HG03342 (cell line): ENCODE results near the gene SEC63.
"Not testable (repeated sequence)": the region's sequence is repeated elsewhere in the genome, so short reads cannot be mapped to it uniquely, and the experiment has no call there.

Source experiments
- ATAC-seq: cut with Tn5 transposase; IDR thresholded peaks from one replicate; pipeline ENCODE4 v1.9.1; 2021; ENCODE audit warnings: mild to moderate bottlenecking, moderate library complexity; ENCODE audit not compliant: unreplicated experiment

Gene SEC63

DNA sequence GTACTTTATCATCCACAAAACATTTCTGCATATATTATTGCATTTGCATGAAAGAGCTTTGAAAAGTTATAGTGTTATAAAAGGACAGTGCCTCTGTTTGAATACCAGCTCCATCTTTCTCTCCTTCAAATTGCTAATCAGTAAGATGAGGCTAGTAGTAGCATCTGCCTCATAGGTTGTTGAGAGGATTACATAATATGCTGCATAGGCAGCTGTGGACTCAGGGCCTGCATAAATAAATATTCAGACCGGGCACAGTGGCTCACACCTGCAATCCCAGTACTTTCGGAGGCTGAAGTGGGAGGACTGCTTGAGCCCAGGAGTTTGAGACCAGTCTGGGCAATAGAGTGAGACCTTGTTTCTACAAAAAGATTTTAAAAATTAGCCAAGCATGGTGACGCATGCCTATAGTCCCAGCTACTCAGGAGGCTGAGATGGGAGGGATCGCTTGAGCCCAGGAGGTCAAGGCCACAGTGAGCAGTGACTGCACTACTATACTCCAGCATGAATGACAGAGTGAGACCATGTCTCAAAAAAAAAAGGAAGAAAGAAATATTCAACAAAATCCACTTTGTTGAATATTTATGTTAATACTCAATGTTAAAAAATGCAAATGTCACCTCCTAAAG is 18.3 kb upstream of the SEC63 start:
- ATAC-seq, result no peak

DNA sequence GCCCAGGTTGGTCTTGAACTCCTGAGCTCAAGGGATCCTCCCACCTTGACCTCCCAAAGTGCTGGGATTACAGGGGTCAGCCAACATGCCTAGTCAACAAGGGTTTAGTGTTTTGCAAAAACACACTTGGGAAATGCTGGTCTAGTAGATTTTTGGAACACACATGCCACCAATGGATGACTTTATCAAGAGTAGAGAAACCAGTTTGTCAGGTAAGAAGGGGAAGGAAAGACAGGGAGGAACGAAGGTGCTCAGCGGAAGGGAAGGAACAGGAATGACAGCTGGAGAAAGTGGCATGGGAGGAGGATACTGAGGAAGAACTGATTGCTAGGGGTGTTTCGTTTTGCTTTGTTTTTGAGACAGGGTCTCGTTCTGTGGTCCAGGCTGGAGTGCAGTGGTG is 15.6 kb upstream of the SEC63 start:
- no peak for ATAC-seq

DNA sequence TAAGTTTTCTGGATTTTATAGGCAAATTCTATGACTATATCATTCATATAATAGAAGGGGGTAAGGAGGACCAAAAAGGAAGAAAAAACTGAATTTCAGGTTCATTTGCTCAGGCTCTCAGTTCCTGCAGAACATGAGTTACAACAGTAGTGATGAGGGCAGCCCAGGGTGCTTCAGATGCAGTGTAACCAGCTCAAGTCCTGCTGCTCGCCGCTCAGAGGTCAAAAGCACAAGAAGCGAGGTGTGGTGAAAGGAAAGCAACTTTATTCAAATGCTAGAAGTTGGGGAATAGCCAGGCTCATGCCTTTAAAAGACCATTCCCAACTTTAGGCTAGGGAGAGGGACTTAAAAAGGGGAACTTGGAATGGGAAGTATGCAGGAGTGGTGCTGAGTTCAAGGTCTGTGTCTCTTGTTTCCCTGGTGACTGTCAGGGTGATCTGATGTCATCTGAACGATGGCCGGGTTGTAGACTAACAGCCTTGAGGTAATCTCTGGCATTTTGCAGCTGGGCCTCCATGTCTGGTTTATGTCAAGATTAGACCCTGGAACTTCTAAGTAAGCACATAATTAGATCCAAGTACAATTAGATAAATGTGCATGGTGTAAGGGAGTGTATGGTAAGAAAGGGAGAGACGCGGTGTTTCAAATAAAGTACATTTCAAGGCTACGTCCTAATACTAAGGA is 14.5 kb upstream of the SEC63 start:
- ATAC-seq, result no peak

DNA sequence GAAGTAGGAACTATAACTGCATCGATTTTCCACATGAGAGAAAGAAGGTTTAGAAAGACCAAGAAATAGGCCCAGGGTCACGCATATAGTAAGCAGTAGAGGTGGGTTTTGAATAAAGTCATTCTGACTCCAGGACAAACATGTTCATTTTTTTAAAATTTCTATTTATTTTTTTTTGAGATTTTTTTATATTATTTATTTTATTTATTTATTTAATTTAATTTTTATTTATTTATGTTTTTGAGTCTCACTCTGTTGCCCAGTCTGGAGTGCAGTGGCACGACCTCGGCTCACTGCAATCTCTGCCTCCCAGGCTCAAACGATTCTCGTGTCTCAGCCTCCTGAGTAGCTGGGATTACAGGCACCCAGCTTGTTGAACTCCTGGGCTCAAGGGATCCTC is 13.2 kb upstream of the SEC63 start:
- ATAC-seq, result no peak

DNA sequence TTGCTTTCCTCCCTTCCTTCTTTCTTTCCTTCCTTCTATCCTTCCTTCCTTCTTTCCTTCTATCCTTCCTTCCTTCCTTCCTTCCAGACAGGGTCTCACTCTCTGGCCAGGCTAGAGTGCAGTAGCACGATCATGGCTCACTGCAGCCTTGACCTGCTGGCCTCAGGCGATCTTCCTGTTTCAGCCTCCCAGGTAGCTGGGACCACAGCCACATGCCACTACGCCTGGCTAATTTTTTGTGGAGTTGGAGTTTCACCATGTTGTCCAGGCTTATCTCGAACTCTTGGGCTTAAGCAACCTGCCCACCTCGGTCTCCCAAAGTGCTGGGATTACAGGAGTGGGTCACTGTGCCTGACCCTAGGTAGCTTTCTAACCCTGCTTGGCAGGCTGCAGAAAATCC is 12.2 kb upstream of the SEC63 start:
- ATAC-seq, result no peak

DNA sequence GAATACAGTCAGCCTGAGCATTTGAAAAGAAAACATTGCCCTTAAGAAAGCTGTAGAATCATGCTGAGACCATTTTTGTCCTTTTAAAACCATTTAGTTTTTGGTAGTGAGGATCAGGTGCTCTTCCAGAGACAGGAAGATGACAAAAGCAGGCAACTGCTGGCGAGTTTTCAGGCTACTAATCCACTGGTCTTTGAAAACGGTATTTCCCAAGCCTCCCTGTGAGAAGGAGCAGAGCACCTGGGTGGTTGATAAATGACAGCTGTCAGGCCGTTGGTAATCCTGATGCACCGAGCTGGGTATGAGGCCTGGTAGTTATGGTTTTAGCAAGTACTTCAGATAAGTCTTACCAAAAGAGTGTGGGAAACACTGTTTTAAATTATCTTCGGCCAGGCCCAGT is 10.1 kb upstream of the SEC63 start:
- no peak for ATAC-seq

DNA sequence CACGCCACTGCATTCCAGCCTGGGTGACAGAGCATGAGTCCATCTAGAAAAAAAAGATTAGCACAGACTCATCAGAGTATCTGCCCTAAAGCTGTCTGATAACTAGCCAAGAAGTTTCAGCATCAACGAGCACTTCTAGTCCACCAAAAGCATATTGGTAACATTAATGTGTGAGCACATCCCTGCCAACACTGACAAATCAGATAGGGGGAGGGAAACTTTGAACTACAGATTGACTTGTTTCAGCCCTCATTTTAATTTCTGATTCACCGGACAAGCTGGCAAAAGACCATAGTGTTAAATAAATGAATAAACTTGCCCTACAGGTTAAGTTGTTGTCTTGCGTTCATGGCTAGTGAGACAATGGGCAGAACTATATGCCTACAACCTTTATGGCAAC is 7.7 kb upstream of the SEC63 start:
- no peak for ATAC-seq

DNA sequence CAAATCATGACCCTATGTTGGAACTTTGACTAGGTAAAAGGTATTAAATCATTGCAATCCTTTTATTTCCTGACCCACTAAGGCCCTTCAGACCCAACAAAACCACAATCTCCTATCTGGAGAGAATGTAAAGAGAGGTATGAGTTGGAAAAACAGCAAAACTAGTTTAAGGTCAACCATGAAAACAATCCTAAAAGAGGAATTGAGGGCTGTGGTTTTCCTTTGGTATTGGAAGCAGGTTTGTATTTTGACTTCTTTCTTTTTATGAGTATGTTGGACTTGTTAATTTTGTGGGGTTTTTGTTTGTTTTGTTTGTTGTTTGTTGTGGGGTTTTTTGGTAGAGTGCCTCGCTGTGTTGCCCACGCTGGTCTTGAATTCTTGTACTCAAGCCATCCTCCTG is 4.7 kb upstream of the SEC63 start:
- ATAC-seq, result no peak

DNA sequence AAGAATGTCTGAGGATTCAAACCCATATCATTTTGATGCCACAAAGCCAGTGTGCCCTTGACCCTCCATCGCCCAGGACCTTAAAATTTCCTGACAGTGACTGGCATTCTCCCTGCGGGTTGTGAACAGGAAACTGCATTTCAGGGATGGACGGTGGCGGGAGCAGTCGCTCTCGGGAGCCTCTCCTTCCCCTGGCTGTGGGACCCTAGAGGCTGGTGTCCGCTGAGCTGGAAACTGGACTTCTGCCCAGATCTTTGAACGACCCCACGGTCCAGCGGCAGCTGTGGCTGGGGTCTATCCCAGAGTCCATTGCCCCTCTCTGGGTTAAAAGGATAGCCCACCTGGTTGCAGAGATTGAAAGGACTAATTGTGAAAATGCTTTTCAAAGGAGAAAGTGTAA is 1.4 kb upstream of the SEC63 start:
- no peak for ATAC-seq

DNA sequence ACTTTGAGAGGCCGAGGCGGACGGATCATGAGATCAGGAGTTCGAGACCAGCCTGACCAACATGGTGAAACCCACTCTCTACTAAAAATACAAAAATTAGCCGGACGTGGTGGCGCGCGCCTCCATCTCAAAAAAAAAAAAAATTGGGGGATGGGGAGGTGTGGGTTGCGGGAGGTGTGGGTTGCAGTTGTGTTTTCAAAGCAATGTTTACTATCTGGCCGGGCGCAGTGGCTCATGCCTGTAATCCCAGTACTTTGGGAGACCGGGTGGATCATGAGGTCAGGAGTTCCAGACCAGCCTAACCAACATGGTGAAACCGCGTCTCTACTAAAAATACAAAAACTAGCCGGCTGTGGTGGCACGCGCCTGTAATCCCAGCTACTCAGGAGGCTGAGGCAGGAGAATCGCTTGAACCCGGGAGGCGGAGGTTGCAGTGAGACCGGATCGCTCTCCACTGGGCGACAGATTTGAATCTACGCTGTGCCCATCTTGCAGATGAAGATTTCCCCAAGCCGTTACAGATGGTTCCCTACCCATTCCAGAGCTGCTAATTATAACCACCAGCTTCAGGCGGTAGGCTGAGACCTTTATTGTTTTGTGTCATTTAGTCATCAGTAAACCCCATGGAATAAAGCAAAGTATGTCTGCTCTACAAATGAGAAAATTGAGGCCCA is 818 bp upstream of the SEC63 start:
- ATAC-seq, result not testable (repeated sequence)

DNA sequence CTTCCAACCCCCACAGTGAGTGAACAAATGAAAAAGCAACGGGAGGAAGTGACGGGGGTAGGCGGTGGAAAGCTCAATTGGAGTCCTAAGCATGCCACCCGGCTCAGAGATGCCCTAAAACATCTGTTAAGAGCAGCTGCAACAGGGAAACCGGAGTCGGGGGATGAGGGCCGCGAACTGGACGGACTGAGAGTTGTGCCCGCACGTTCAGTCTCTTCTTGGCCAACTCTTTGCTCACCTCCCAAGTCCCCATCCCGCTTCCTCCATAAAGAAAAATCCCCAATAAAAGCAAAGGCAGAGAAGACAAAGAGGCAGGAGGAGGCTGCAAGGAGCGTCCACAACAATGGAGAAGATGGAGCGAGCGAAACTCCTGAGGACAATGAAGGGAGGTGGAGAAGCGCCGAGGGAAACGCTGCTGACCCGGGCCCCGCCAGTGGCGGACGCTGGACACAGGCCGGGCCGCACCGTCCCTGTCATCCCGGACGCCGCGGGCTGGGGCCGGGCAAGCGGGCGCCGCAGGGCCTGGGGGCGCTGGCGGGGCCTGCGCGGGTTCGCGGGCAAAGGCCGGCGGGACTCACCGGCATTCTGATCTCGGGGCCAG is 600 bp downstream of the SEC63 start:
- ATAC-seq, result peak; percentile 27

DNA sequence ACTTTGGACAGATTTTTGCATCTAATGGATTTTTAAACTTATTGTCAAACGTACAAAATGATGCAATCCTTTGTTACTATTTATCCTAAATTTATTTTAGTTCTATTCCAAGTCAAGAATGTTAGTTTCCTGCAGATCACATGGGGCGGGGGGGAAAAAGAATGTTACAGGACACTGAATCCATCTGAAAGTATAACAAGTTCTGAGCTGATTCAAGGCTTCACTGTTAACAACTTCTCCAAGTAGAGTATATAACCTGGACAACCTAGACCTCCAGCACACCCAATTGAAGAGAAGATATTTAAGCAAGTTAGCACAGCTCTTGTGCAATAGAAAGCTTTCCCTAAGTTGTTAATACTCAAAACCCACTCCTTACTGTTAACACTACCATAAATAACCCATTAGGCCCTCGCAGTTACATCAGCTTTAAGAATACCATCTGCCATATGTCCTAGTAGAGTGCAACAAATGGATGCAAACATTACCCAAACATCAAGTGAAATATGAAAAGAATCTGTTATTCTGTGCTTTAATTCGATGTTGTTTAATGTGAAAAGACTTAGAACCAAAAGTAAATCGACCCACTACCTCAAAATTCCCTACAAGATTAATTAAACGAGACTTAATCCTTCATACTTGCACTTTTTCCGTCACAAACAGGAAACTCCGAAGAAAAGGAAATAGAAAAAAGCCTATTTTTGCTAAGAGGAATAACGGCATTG is 1.3 kb downstream of the SEC63 start:
- no peak for ATAC-seq

DNA sequence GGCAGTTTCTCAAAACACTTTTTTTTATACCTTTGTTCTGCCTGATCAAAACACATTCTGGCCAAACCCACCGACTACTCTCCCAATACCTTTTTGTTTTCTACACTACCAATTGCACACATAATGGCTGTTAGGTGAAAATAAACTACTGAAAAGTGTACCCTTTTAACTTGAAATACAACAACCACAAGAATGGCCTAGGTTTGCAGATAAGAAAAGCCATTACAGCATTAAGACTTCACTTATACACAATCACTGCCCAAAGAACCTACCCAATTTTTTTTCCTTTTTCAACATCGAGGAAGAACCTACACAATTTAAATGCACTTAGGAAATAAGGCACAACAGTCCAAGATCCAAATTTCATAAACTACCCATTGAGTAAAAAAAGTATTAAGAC is 1.8 kb downstream of the SEC63 start:
- no peak for ATAC-seq

DNA sequence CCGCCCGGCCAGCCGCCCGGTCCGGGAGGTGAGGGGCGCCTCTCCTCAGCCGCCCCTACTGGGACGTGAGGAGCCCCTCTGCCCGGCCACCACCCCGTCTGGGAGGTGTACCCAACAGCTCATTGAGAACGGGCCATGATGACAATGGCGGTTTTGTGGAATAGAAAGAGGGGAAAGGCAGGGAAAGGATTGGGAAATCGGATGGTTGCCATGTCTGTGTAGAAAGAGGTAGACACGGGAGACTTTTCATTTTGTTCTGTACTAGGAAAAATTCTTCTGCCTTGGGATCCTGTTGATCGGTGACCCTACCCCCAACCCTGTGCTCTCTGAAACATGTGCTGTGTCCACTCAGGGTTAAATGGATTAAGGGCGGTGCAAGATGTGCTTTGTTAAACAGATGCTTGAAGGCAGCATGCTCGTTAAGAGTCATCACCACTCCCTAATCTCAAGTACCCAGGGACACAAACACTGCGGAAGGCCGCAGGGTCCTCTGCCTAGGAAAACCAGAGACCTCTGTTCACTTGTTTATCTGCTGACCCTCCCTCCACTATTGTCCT is 4.1 kb downstream of the SEC63 start:
- ATAC-seq, result not testable (repeated sequence)

DNA sequence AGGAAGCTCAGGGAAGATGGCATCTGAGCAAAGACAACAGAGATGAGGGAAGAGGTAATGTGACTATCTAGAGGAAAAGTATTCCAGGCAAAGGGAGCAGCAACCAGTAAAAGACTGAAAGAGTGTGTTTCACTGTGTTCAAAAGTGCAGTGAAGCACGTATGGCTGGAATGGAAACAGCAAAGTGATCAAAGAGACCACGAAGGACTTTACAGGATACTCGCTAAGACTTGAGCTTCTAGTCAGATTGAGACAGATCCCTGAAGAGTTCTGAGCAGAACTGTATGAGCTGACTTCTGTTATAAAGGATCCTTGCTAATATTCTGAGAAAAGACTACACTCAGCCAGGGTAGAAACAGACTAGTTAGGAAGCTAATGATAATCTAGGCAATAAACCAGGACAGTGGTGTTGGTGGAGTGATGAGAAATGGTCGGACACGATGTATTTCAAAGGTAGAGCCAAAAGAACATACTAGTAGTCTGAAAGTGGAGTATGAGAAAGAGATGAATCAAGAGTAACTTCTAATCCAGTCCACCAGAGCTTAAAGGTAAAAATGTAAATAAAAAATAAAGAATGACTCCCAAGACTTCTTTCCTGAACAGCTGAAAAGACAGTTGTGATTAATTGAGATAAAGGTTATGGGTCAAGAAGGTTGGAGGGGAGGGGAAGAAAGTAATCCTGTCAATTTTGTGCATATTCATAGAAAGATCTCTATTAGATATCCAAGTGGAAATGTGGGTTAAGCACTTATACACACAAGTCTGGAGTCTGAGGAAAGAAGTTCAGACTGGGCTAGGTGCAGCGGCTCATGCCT is 14.2 kb downstream of the SEC63 start:
- no peak for ATAC-seq

DNA sequence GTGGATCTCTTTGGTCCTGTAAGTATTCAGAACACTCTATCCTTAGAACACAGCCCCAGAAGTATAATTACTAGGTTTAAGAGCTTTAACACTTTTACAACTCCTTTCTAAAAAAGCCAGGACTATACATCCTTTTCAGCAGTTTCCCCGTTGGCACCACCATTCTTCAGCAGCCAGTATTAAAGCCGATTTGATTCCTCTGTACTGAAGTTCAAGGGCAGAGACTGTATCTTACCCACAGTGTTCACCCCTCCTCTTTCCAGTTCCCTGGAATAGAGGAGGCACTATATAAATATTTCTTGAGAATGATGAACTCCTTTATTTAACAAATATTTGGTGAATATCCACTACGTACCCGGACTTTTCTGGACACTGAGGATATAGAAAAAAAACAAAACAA is 15.9 kb downstream of the SEC63 start:
- no peak for ATAC-seq

DNA sequence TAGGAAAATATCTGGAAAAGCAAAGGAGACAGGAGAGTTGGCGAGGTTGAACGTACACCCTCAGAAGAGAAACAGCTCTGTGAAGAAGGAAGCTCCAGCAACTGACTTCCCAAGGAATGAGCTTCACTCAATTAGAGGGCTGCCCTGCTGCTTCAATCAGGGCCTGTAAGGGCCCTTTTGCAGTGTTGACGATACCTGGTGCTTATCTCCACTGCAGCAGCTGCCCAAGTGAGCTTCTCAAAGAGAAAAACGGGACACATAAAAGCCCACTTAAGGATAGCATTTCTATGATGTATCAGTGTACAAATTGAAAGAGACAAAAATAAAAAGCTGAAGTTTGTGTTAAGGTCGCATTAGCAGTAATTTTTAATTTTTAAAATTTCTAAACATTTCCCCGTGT is 16.4 kb downstream of the SEC63 start:
- ATAC-seq, result no peak

DNA sequence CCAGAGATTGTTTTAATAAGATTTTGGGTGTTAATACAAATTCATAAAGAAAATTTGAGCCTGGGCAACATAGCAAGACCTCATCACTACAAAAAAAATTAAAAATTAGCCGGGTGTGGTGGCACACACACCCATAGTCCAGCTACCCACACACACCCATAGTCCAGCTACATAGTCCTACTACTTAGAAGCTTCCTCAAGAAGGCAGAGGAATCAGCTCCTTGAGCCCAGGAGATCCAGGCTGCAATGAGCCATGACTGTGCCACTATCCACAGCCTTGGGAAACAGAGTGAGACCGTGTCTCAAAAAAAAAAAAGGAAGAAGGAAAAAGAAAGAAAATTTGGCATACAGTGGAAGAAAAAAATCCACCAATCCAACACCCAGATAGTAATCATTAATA is 16.8 kb downstream of the SEC63 start:
- ATAC-seq, result no peak

DNA sequence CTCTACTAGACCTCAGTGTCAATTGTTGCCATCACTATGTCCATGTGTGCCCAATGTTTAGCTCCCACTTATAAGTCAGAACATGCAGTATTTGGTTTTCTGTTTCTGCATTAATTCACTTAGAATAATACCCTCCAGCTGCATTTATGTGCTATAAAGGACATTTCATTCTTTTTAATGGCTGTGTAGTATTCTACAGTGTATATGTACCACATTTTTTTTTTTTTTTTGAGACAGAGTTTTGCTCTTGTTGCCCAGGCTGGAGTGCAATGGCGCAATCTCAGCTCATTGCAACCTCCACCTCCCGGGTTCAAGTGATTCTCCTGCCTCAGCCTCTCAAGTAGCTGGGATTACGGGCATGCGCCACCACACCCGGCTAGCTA is 21.1 kb downstream of the SEC63 start:
- not testable (repeated sequence) for ATAC-seq

DNA sequence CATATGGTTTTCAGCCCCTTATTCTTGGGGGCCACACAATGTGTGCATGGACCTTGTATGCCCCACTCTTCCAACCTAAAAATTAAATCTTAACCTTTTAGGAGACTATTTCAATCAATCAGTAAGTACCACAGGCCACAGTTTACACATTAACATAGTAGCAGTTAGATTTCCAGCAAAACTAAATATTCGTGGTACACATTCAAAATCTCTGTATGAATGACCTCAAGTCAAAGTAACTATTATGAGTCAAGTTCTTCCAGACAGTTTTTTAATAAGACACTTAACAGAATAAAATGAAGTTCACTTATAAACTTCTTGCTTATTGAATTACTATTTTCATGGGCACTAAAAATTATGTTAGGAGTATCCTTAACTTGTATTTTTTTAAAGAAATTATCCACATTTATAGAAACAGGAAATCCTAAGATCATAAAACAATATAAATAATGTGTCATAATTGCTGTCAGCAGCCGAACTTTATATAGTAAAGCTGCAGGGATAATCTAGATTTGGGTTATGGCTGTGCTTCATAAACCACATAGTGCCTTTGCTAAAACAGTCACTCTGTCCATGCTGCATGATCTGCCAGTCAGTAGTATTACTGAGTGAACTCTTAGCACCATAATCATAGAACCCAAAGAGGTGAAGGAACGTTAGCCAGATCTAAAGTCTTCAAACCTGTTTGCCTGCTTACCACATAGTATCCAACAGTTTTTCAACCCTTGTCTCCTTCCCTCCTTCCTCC is 21.7 kb downstream of the SEC63 start:
- no peak for ATAC-seq
